Measurements from ENCODE around the gene ACTN2. TPM values are rescaled to one million over a fixed set of nuclear protein-coding genes. Genes with fewer than 3 reads are reported as not detected.

ACTN2 gene
- total RNA-seq, 1 donor from 2014 or later: not detected

DNA sequence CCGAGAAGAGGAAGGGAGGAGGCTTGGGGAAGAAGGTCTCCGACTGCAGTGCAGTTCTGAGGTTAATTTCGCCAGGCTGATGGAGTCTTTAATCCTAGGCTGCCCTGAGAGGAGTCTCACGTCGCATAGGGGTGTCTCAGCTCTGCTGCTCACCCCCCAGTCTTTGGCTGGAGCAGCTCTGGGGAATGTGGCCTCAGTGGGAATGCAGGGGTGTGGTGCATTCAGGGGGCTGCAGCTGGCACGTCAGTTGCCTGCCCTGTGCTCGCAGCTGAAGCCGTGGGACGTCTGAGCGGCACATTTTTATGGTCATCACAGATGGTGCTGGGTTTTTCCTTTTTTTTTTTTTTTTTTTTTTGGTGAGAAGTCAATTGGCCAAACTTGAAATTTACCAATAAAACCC, 38.2 kb downstream of the ACTN2 start:
- no peaks in the 10 kb centered on the region for H3K4me1 Mint-ChIP-seq
- no peak overlapping the region for H3K27ac Mint-ChIP-seq
- peaks cover 3% of the 10 kb centered on the region for H3K9me3 Mint-ChIP-seq
- DNase-seq (no peak), ATAC-seq (ENCODE audit: low read depth) (no peak)
- intact Hi-C loops (cut with micrococcal nuclease): no loop called here
- ChIA-PET POLR2A (no interaction called here), CTCF (no interaction called here)
- no peaks in the 10 kb centered on the region for H3K36me3 Mint-ChIP-seq (ENCODE audit: low read depth)
- H3K27me3 Mint-ChIP-seq: peaks cover 2% of the 10 kb centered on the region
- H3K4me3 Mint-ChIP-seq: no peak overlapping the region
- TF ChIP-seq, protein P1, sequence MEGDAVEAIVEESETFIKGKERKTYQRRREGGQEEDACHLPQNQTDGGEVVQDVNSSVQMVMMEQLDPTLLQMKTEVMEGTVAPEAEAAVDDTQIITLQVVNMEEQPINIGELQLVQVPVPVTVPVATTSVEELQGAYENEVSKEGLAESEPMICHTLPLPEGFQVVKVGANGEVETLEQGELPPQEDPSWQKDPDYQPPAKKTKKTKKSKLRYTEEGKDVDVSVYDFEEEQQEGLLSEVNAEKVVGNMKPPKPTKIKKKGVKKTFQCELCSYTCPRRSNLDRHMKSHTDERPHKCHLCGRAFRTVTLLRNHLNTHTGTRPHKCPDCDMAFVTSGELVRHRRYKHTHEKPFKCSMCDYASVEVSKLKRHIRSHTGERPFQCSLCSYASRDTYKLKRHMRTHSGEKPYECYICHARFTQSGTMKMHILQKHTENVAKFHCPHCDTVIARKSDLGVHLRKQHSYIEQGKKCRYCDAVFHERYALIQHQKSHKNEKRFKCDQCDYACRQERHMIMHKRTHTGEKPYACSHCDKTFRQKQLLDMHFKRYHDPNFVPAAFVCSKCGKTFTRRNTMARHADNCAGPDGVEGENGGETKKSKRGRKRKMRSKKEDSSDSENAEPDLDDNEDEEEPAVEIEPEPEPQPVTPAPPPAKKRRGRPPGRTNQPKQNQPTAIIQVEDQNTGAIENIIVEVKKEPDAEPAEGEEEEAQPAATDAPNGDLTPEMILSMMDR (IDR thresholded peaks at IDR 0.05): no peak

DNA sequence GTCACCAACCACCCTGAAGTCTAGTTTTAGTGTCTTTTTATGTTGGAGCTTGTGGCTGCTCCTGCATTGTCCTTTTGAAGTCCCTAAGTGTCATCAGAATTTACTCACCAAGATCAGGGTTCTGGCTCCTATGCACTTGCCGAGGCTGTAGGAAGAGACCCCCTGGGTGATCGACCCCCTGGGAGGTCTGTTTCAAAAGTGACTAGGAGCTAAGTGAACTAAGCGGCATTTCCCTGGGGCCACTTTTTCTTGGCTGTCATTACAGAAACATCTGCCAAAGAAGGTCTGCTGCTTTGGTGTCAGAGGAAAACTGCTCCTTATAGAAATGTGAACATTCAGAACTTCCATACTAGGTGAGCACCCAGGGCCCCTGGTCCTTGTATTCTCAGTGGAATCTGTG, 39.4 kb downstream of the ACTN2 start:
- H3K27me3 Mint-ChIP-seq: peaks cover 2% of the 10 kb centered on the region
- ChIA-PET POLR2A (no interaction called here), CTCF (no interaction called here)
- intact Hi-C loops (cut with micrococcal nuclease): no loop called here
- DNase-seq (no peak), ATAC-seq (ENCODE audit: low read depth) (no peak)
- no peak overlapping the region for H3K4me3 Mint-ChIP-seq
- H3K9me3 Mint-ChIP-seq: peaks cover 3% of the 10 kb centered on the region
- no peaks in the 10 kb centered on the region for H3K36me3 Mint-ChIP-seq (ENCODE audit: low read depth)
- H3K27ac Mint-ChIP-seq: no peak overlapping the region
- TF ChIP-seq, protein P1 (IDR thresholded peaks at IDR 0.05): no peak
- H3K4me1 Mint-ChIP-seq: no peaks in the 10 kb centered on the region

DNA sequence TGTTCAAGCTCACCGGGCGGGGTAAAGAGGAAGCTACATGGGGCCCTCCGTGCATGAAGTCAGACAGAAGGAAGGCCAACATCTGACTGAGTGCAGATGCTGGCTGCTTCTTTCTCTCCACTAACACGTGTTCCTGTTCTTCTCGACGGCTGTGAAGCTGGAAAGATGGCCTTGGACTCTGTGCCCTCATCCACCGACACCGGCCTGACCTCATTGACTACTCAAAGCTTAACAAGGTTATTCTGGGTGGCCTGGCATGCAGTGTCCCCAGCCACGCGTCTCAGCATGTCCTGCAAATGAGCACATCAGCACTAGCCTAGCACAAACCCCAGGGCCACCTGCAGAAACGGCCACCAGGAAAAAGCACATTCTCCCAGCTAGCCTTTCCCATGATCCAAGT, 41.2 kb downstream of the ACTN2 start:
- ATAC-seq (ENCODE audit: low read depth): no peak
- CTCF ChIA-PET: no interaction called here
- no peaks in the 10 kb centered on the region for H3K4me1 Mint-ChIP-seq

DNA sequence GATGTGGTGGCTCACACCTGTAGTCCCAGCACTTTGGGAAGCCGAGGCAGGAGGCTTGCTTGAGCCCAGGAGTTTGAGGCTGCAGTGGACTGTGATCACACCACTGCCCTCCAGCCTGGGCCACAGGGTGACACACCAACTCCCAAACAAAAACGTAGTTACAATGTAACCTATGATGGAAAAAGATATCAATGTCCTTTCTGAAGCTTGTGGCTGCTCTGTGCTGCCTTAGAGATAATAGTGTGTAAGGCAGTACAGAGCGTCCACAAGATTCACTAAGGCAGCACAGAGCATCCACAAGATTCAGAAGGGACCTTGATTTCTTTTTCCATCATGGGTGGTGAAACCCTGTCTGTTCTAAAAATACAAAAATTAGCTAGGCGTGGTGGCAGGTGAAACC, 42.5 kb downstream of the ACTN2 start:
- POLR2A ChIA-PET: no interaction called here
- Mint-ChIP-seq H3K27me3 (no peaks in the 10 kb centered on the region), H3K27ac (no peak overlapping the region), H3K4me1 (no peaks in the 10 kb centered on the region), H3K4me3 (no peak overlapping the region), H3K9me3 (peaks cover 3% of the 10 kb centered on the region), H3K36me3 (ENCODE audit: low read depth) (no peaks in the 10 kb centered on the region)
- intact Hi-C loops (cut with micrococcal nuclease): no loop called here
- no peak for ATAC-seq (ENCODE audit: low read depth)
- CTCF ChIA-PET: no interaction called here
- DNase-seq: no peak
- TF ChIP-seq, protein P1 (IDR thresholded peaks at IDR 0.05): no peak

More for the DNA sequence above, 41.2 kb downstream of the ACTN2 start:
- TF ChIP-seq, protein P1 (IDR thresholded peaks at IDR 0.05): no peak
- H3K27ac Mint-ChIP-seq: no peak overlapping the region
- peaks cover 3% of the 10 kb centered on the region for H3K9me3 Mint-ChIP-seq
- H3K36me3 Mint-ChIP-seq (ENCODE audit: low read depth): no peaks in the 10 kb centered on the region
- intact Hi-C loops (cut with micrococcal nuclease): no loop called here
- POLR2A ChIA-PET: no interaction called here
- no peaks in the 10 kb centered on the region for H3K27me3 Mint-ChIP-seq
- no peak for DNase-seq
- no peak overlapping the region for H3K4me3 Mint-ChIP-seq

DNA sequence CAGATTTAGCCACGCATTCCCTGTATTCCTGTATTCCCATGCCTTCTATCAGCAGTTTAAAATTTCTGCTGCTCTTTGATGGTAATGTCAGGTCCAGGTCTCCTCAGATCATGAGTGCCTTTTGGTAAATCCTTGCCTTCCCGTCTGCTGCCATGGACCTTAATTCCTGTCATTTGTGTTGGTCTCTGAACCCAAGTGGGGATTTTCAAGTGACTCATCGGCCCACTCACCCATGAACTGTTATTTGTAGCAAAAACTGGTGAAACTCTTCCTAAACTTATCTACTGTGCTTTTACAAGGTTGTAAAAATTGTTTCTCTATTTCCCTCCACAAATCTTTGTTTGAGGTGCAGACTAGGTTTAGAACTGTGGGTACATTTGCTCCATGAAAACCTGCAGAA, 47.4 kb downstream of the ACTN2 start:
- Mint-ChIP-seq H3K4me3 (no peak overlapping the region), H3K9me3 (no peaks in the 10 kb centered on the region), H3K36me3 (ENCODE audit: low read depth) (no peaks in the 10 kb centered on the region), H3K27ac (no peak overlapping the region), H3K4me1 (peaks cover 5% of the 10 kb centered on the region), H3K27me3 (peaks cover 3% of the 10 kb centered on the region)
- ChIA-PET POLR2A (no interaction called here), CTCF (no interaction called here)
- no peak for DNase-seq
- TF ChIP-seq, protein P1 (IDR thresholded peaks at IDR 0.05): no peak
- no peak for ATAC-seq (ENCODE audit: low read depth)
- intact Hi-C loops (cut with micrococcal nuclease): no loop called here

Measured in activated B cell treated with CpG ODN at 0.5 μM for 24 hours (primary cell).